A673 (cell line): ENCODE results near the gene IDI1. TPM values are rescaled to one million over a fixed set of nuclear protein-coding genes. Genes with fewer than 3 reads are reported as not detected.

Experiments used
- BruUV-seq: library from RNA; stranded (reverse); fragments of 400-500 nt; replicated peaks from 2 replicates; lab custom pipeline; 2021; lab: Mats Ljungman, UMichigan
- CTCF ChIA-PET: fragments of 300-600 bp; sonication (Branson Sonifier 250); formaldehyde crosslinking; loops from one replicate; lab custom pipeline; 2022; ENCODE audit warnings: antibody characterized with exemption; lab: Charles Lee
- POLR2A ChIA-PET: fragments of 300-600 bp; sonication (Branson Sonifier 250); formaldehyde crosslinking; loops from one replicate; lab custom pipeline; 2022; ENCODE audit warnings: antibody characterized with exemption; ENCODE audit not compliant: low non-redundant PET; lab: Charles Lee
- DNase-seq: peaks from one replicate; pipeline ENCODE4 v3.0.0-alpha.2; 2015; ENCODE audit warnings: low spot score
- H3K27ac ChIP-seq: fragments of 200-600 bp; sonication (generic); 2 replicates; pipeline ENCODE4 v1.5.1; 2016; ENCODE audit warnings: mixed run types, low read depth, mild to moderate bottlenecking, mixed read lengths, antibody characterized with exemption, low read length; ENCODE audit not compliant: poor library complexity, severe bottlenecking
- H3K27me3 ChIP-seq: fragments of 200-600 bp; sonication (generic); replicated peaks from 2 replicates; pipeline ENCODE4 v1.6.1; 2017; ENCODE audit warnings: mixed run types, low read depth, mild to moderate bottlenecking, mixed read lengths, antibody characterized with exemption, low read length; ENCODE audit not compliant: insufficient read depth, poor library complexity
- H3K36me3 ChIP-seq: fragments of 200-600 bp; sonication (generic); 2 replicates; pipeline ENCODE4 v1.6.1; 2016; ENCODE audit warnings: mixed run types, mild to moderate bottlenecking, mixed read lengths, antibody characterized with exemption, low read length; ENCODE audit not compliant: insufficient read depth, poor library complexity, severe bottlenecking
- H3K4me1 ChIP-seq: fragments of 200-600 bp; sonication (generic); 2 replicates; pipeline ENCODE4 v1.6.1; 2017; ENCODE audit warnings: mixed run types, mild to moderate bottlenecking, mixed read lengths, antibody characterized with exemption, low read length; ENCODE audit not compliant: insufficient read depth, poor library complexity, severe bottlenecking
- H3K4me3 ChIP-seq: fragments of 200-600 bp; sonication (generic); 2 replicates; pipeline ENCODE4 v1.5.1; 2016; ENCODE audit warnings: low read depth, mixed run types, mild to moderate bottlenecking, mixed read lengths, low read length; ENCODE audit not compliant: poor library complexity, severe bottlenecking
- H3K9me3 ChIP-seq: fragments of 200-600 bp; sonication (generic); 2 replicates; pipeline ENCODE4 v1.6.1; 2016; ENCODE audit warnings: mixed run types, low read depth, mild to moderate bottlenecking, mixed read lengths, antibody characterized with exemption, low read length; ENCODE audit not compliant: poor library complexity, severe bottlenecking
- CTCF ChIP-seq: fragments of 300-800, 200-600 bp; sonication (generic); conservative IDR thresholded peaks from 2 replicates; pipeline ENCODE4 v1.5.1; 2017; ENCODE audit warnings: low read depth, mild to moderate bottlenecking, antibody characterized with exemption, low read length, moderate library complexity, mixed read lengths
- EZH2 ChIP-seq: fragments of 200-600 bp; sonication (generic); IDR thresholded peaks from 2 replicates; pipeline ENCODE4 v1.6.1; 2017; ENCODE audit warnings: borderline replicate concordance, low read depth, mild to moderate bottlenecking, mixed read lengths, antibody characterized with exemption, low read length; ENCODE audit not compliant: poor library complexity, severe bottlenecking
- intact Hi-C: fragments of 100-400 bp; cut with micrococcal nuclease; formaldehyde crosslinking; loops from one replicate; pipeline ENCODE4 v1.10.0; 2022; ENCODE audit not compliant: unreplicated experiment
- total RNA-seq: library from RNA; stranded (reverse); gene quantifications from 2 replicates; pipeline ENCODE4 v1.2.3, GENCODE V29; 2021

Gene IDI1
- total RNA-seq, 1 experiment from 2014 or later = 111 TPM

GRCh38 chr10:1020958-1021357 lies 28.0 kb downstream of the IDI1 start:
- no TSS peak for BruUV-seq
- POLR2A ChIA-PET = no interaction called here
- Histone ChIP-seq H3K9me3 (no peaks in the 10 kb centered on the region), H3K4me1 (no peaks in the 10 kb centered on the region), H3K27ac (no peak overlapping the region), H3K27me3 (no peaks in the 10 kb centered on the region), H3K36me3 (peaks cover 28% of the 10 kb centered on the region), H3K4me3 (no peak overlapping the region)
- intact Hi-C loops = no loop called here
- DNase-seq = no peak
- CTCF ChIA-PET = no interaction called here
- TF ChIP-seq CTCF = no peak
- TF ChIP-seq EZH2 = no peak

DNA sequence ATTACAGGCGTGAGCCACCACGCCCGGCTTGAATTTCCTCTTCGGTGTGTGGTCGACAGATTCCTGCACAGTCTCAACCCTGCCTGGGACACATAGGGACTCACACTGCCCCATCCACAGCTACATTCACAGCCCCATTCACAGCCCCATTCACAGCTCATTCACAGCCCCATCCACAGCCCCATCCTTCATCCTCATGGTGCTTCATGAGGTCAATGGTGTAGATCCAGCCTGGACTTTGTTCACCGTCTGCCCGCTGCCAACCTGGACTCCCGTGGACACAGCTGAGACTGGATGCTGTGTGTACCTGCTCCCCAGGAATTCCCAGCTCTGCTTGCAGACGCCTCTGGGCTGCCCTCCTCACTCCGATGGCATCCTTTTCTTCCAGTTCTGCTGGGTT lies 28.5 kb downstream of the IDI1 start:
- no peak overlapping the region for H3K4me3 ChIP-seq
- BruUV-seq = no TSS peak
- no peaks in the 10 kb centered on the region for H3K27me3 ChIP-seq
- ChIA-PET CTCF (no interaction called here), POLR2A (no interaction called here)
- no peaks in the 10 kb centered on the region for H3K9me3 ChIP-seq
- no peaks in the 10 kb centered on the region for H3K4me1 ChIP-seq
- intact Hi-C loops = no loop called here
- peaks cover 33% of the 10 kb centered on the region for H3K36me3 ChIP-seq
- DNase-seq = no peak
- no peak overlapping the region for H3K27ac ChIP-seq
- TF ChIP-seq CTCF (no peak), EZH2 (no peak)

DNA sequence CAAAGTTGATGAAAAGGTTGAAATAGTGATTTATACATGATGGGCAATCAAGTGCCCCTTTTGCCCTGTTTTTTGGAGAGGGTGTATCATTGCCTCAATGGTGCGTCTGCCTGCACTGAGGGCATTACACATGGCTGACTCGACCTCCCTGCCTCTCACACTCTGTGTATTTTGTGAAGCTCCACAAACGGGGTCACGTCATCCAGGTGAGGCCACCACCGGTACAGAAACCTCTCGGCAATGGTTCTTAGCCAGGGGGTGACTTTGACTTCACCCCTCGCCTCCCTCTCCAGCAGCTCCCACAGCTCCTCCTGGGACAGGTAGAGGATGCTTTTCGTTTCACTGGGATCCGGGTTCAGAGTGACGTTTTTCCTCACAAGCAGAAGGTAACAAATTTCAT lies 29.6 kb downstream of the IDI1 start:
- Histone ChIP-seq H3K9me3 (no peaks in the 10 kb centered on the region), H3K27ac (no peak overlapping the region), H3K4me1 (no peaks in the 10 kb centered on the region), H3K27me3 (no peaks in the 10 kb centered on the region), H3K36me3 (peaks cover 44% of the 10 kb centered on the region), H3K4me3 (no peak overlapping the region)
- TF ChIP-seq CTCF (no peak), EZH2 (no peak)
- TSS peak; percentile 10 for BruUV-seq
- no peak for DNase-seq
- POLR2A ChIA-PET = no interaction called here
- intact Hi-C loops = no loop called here
- CTCF ChIA-PET = no interaction called here
